Liver (tissue), 9 donors: ENCODE data around the gene LIMCH1. TPM values are rescaled to one million over a fixed set of nuclear protein-coding genes. Genes with fewer than 3 reads are reported as not detected.

Experiments used
- DNase-seq: peaks from one replicate; pipeline ENCODE4 v3.0.0-alpha.2; 2017; ENCODE audit warnings: low spot score
- H3K27ac ChIP-seq, 2 donors: one replicate each; pipeline ENCODE4 v1.7.0; 2013; ENCODE audit warnings: inconsistent platforms in 2 of 2, low read length in 2 of 2, control low read depth in 1 of 2, low read depth in 1 of 2, mild to moderate bottlenecking in 1 of 2
- H3K27me3 ChIP-seq, 4 donors: one replicate each; pipeline versions ENCODE4 v1.6.1 to v1.7.0; 2013; ENCODE audit warnings: low read length in 3 of 4, inconsistent platforms in 1 of 4, mild to moderate bottlenecking in 1 of 4, moderate library complexity in 1 of 4; ENCODE audit not compliant: control insufficient read depth in 4 of 4, insufficient read depth in 4 of 4
- H3K36me3 ChIP-seq, 4 donors: one replicate each; pipeline versions ENCODE4 v1.6.1 to v1.7.0; 2013; ENCODE audit warnings: low read length in 3 of 4, mild to moderate bottlenecking in 3 of 4, low read depth in 1 of 4, moderate library complexity in 1 of 4; ENCODE audit not compliant: control insufficient read depth in 4 of 4, insufficient read depth in 3 of 4
- H3K4me1 ChIP-seq, 4 donors: one replicate each; pipeline versions ENCODE4 v1.6.1 to v1.7.0; 2013; ENCODE audit warnings: low read length in 3 of 4, mild to moderate bottlenecking in 3 of 4, moderate library complexity in 1 of 4; ENCODE audit not compliant: control insufficient read depth in 4 of 4, insufficient read depth in 4 of 4
- H3K4me3 ChIP-seq, 3 donors: one replicate each; pipeline versions ENCODE4 v1.6.1 to v1.7.0; 2013; ENCODE audit warnings: low read length in 3 of 3, control low read depth in 1 of 3, low read depth in 1 of 3, mild to moderate bottlenecking in 1 of 3
- H3K9ac ChIP-seq, 2 donors: one replicate each; pipeline ENCODE4 v1.7.0; 2013; ENCODE audit warnings: low read length in 2 of 2, mild to moderate bottlenecking in 2 of 2, moderate library complexity in 2 of 2, control low read depth in 1 of 2, low read depth in 1 of 2
- H3K9me3 ChIP-seq, 4 donors: one replicate each; pipeline versions ENCODE4 v1.6.1 to v1.7.0; 2013; ENCODE audit warnings: low read length in 3 of 4; ENCODE audit not compliant: control insufficient read depth in 4 of 4
- CTCF ChIP-seq: fragments of 150-350 bp; IDR thresholded peaks from 2 replicates; pipeline ENCODE4 v1.5.1; 2017; ENCODE audit warnings: improper control_type of control experiment, low read depth, low read length; ENCODE audit not compliant: missing input control
- EGR1 ChIP-seq, 2 donors: IDR thresholded peaks; 2 replicates each; pipeline ENCODE4 v1.6.1; 2016 to 2018; ENCODE audit warnings: antibody characterized with exemption in 2 of 2, low read depth in 2 of 2
- FOXA1 ChIP-seq: IDR thresholded peaks from 2 replicates; pipeline ENCODE4 v1.6.1; 2016; ENCODE audit warnings: antibody characterized with exemption
- FOXA2 ChIP-seq: IDR thresholded peaks from 2 replicates; pipeline ENCODE4 v1.6.1; 2016; ENCODE audit warnings: antibody characterized with exemption
- GABPA ChIP-seq, 2 donors: IDR thresholded peaks in 1 of 2; conservative IDR thresholded peaks in 1 of 2; 2 replicates each; pipeline ENCODE4 v1.6.1; 2016; ENCODE audit warnings: antibody characterized with exemption in 2 of 2, mild to moderate bottlenecking in 1 of 2, moderate library complexity in 1 of 2
- HNF4A ChIP-seq, 2 donors: conservative IDR thresholded peaks; 2 replicates each; pipeline ENCODE4 v1.6.1; 2016; ENCODE audit warnings: antibody characterized with exemption in 2 of 2, mild to moderate bottlenecking in 2 of 2
- HNF4G ChIP-seq: IDR thresholded peaks from 2 replicates; pipeline ENCODE4 v1.6.1; 2016; ENCODE audit warnings: antibody characterized with exemption
- JUND ChIP-seq, 2 donors: IDR thresholded peaks; 2 replicates each; pipeline ENCODE4 v1.6.1; 2016; ENCODE audit warnings: antibody characterized with exemption in 2 of 2
- MAX ChIP-seq: IDR thresholded peaks from 2 replicates; pipeline ENCODE4 v1.6.1; 2016; ENCODE audit warnings: antibody characterized with exemption
- NR2F2 ChIP-seq: IDR thresholded peaks from 2 replicates; pipeline ENCODE4 v1.6.1; 2016; ENCODE audit warnings: antibody characterized with exemption
- RAD21 ChIP-seq, 2 donors: IDR thresholded peaks; 2 replicates each; pipeline ENCODE4 v1.6.1; 2016; ENCODE audit warnings: antibody characterized with exemption in 2 of 2, mild to moderate bottlenecking in 2 of 2
- REST ChIP-seq: IDR thresholded peaks from 2 replicates; pipeline ENCODE4 v1.6.1; 2016; ENCODE audit warnings: antibody characterized with exemption, mild to moderate bottlenecking
- RXRA ChIP-seq, 2 donors: IDR thresholded peaks; 2 replicates each; pipeline ENCODE4 v1.6.1; 2017 to 2018; ENCODE audit warnings: antibody characterized with exemption in 2 of 2, mild to moderate bottlenecking in 1 of 2
- SP1 ChIP-seq: IDR thresholded peaks from 2 replicates; pipeline ENCODE4 v1.6.1; 2018; ENCODE audit warnings: antibody characterized with exemption, mild to moderate bottlenecking
- TAF1 ChIP-seq: conservative IDR thresholded peaks from 2 replicates; pipeline ENCODE4 v1.6.1; 2016; ENCODE audit warnings: antibody characterized with exemption, mild to moderate bottlenecking
- YY1 ChIP-seq: IDR thresholded peaks from 2 replicates; pipeline ENCODE4 v1.6.1; 2016; ENCODE audit warnings: antibody characterized with exemption, mild to moderate bottlenecking
- ZBTB33 ChIP-seq: IDR thresholded peaks from 2 replicates; pipeline ENCODE4 v1.6.1; 2016; ENCODE audit warnings: antibody characterized with exemption
- WGBS: extraction: QIAGEN DNeasy Blood & Tissue Kit; methylation state at CpG from one replicate; pipeline ENCODE4 v1.1.7; 2013; 5-methylcytosine and 5-hydroxymethylcytosine counted together
- polyA plus RNA-seq, 2 donors: library from polyadenylated mRNA; stranded (reverse) in 1 of 2; unstranded in 1 of 2; fragments of 200-250 nt in 1 of 2; fragments of >200 nt in 1 of 2; fragmentation: Nextera tagmentation in 1 of 2; extraction: Ambion mirVana in 1 of 2; gene quantifications; one replicate each; pipeline versions ENCODE4 v1.2.1 to v1.2.3, GENCODE V29; 2013 to 2015
- total RNA-seq, 2 donors: library from RNA; depleted of rRNA; stranded (reverse); fragments of >200 nt; gene quantifications; one replicate each; pipeline ENCODE4 v1.2.3, GENCODE V29; 2014
- TF ChIP-seq, protein P1 (sequence below): IDR thresholded peaks from 2 replicates; pipeline ENCODE4 v1.6.1; 2016; ENCODE audit warnings: antibody characterized with exemption
- donor health status: healthy.
- donor health status: healthy.
- donor health status: healthy.
- donor health status: healthy.
- donor health status: healthy.

The LIMCH1 gene
- total and polyA plus RNA-seq, 4 donors: 2.0 to 30.6 (median 8.1) TPM

DNA sequence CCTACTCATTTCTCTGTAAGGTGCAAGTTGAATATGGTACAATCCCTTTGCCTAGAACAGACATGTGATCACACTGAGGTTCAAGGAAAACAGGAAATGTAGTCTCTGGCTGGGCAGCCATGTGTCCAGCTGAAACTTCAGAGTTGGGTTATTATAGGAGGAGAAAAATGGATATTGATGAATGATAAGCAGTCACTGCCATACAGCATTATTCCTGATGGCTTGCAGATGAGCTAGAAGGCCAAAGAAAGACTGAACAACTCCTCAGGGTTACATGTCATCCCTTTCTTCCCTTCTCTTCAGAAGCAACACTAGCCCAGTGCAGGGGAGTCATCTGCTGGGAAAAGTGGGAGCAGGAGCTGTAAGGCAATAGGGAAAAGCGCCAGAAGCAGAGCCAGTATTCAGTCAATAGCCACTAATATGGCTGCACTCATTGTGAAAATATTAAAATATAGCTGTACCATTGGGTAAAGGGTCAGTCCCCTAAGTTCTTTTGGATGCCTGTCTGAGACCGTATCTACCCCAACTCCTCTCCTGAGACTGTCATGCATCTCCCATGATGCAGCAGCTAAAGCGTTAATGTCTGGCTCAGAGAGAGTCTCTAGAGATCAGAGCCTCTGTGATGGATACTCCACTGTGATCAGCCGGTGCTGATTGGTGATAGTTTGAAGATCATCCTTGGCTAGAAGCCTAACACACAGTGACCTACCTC is 190.1 kb downstream of the LIMCH1 start (continued):
- no peak for TF ChIP-seq REST

- 78% methylated on average over 3 of the region's 3 CpGs for WGBS
- H3K36me3 ChIP-seq: no peaks in the 10 kb centered on the region
- H3K27me3 ChIP-seq: peaks cover 0 to 6% (median 1%) of the 10 kb centered on the region in 4 donors
- H3K4me1 ChIP-seq: no peaks in the 10 kb centered on the region
- no peak for DNase-seq
- peaks cover 0 to 8% (median 4%) of the 10 kb centered on the region in 4 donors for H3K9me3 ChIP-seq
- TF ChIP-seq RAD21 (IDR thresholded peaks at IDR 0.05): no peak
- no peak for TF ChIP-seq EGR1 (IDR thresholded peaks at IDR 0.05; ENCODE audit: low read depth in 2 of 2)
- TF ChIP-seq CTCF: no peak
- TF ChIP-seq JUND (IDR thresholded peaks at IDR 0.05): no peak
- TF ChIP-seq FOXA2: no peak
- TF ChIP-seq, protein P1, sequence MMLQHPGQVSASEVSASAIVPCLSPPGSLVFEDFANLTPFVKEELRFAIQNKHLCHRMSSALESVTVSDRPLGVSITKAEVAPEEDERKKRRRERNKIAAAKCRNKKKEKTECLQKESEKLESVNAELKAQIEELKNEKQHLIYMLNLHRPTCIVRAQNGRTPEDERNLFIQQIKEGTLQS: no peak
- no peak for TF ChIP-seq HNF4A (conservative IDR thresholded peaks at IDR 0.05)
- TF ChIP-seq REST: no peak
- no peak for TF ChIP-seq MAX
- no peak for TF ChIP-seq GABPA (IDR thresholded peaks at IDR 0.05 in 1 of 2, conservative IDR thresholded peaks at IDR 0.05 in 1 of 2)
- TF ChIP-seq SP1: no peak
- no peak for TF ChIP-seq YY1
- TF ChIP-seq ZBTB33: no peak
- TF ChIP-seq NR2F2: no peak
- TF ChIP-seq TAF1: no peak
- no peak for TF ChIP-seq FOXA1
- TF ChIP-seq RXRA (IDR thresholded peaks at IDR 0.05): no peak
- TF ChIP-seq HNF4G: no peak
- H3K4me3 ChIP-seq: no peak overlapping the region
- H3K9ac ChIP-seq: no peak overlapping the region
- H3K27ac ChIP-seq: no peak overlapping the region
Observed at GRCh38 chr4:41728573-41728913, 190.6 kb downstream of the LIMCH1 start.
